GM21367 (cell line): ENCODE results near the gene BSND.
"Not testable (repeated sequence)": the region's sequence is repeated elsewhere in the genome, so short reads cannot be mapped to it uniquely, and the experiment has no call there.

Source experiments
- ATAC-seq: cut with Tn5 transposase; IDR thresholded peaks from one replicate; pipeline ENCODE4 v1.9.1; 2021; ENCODE audit not compliant: unreplicated experiment

BSND gene

DNA sequence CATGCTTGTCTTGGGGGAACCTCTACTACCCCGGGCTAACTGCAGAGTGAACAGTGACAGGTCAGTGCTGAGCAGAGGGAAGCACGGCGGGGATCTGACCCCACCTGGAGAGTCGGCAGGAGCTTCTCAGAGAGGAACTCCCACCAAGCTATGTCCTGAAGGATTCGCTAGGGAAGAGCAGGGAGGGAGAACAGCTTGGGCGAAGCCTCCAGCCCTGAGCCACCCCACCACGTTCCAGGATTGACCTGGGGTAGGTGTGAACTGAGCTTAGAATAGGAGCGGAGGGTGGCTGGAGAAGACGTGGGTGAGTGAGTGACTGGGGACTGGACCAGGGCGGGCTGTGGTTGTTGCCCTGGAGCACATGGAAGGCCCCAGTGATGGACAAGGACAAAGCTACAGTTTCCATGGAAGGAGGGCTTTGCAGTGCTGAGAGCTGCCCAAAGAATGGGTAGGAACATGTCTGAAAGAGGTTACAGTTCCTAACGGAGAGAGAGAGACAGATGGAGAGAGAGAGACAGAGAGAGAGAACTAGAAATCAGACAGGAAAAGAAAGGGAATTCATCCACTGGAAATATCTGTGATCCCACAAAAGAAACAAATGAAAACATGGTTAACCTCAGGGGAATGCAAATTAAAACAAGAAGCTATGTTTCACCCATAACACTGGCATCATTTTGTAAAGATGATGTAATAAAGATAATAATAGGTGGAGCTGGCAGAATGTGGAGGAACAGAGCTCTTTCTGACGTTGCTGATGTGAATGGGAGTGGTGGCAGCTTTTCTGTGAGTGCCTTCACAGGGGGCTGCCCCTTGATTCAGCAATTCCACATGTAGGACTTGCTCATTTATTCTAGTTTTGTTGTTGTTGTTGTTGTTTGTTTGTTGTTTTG is 17.2 kb downstream of the BSND start:
- ATAC-seq, result no peak

DNA sequence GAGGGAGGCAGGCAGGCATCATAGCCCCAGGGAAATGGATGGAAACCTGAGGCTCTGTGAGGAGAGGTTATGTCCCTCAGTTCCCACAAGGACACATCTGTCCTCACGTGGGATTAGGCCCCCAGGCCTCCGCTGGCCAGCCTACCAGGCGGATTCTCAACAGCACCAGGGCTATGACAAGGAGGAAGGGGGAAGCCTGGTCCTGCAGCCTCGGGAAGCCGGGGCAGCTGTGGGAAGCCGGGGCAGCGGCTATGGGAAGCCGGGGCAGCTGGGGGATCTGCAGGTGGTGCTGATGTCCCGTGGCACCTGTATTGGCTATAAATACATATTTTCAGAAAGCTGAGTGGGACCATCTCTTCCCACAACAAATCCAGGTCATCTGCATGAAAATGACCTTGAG is 19.7 kb downstream of the BSND start:
- ATAC-seq, result no peak

- ATAC-seq, result peak; percentile 73
Measured at GRCh38 chr1:55021942-55022546, 23.3 kb downstream of the BSND start.

GRCh38 chr1:55024163-55024562 is 25.4 kb downstream of the BSND start:
- ATAC-seq, result not testable (repeated sequence)

DNA sequence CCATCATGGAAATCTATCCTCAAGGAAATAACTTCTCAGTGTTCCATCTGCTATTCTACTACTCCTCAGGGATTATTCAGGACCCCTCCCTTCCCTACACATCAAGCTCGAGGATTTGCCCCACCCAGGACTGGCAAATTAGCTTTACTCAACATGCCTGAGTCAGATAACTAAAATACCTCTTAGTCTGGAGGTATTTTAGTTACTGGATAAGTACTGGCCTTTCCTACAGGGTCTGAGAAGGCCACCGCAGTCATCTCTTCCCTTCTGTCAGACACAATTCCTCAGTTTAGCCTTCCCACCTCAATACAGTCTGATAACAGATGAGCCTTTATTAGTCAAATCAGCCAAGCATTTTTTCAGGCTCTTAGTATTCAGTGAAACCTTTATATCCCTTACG is 27.9 kb downstream of the BSND start:
- ATAC-seq, result not testable (repeated sequence)

DNA sequence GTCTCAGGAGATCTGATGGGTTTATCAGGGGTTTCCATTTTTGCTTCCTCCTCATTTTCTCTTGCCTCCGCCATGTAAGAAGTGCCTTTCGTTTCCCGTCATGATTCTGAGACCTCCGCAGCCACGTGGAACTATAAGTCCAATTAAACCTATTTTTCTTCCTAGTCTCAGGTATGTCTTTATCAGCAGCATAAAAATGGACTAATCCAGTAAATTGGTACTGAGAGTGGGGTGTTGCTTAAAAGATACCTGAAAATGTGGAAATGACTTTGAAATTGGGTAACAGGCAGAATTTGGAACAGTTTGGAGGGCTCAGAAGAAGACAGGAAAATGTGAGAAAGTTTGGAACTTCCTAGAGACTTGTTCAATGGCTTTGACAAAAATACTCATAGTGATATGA is 32.4 kb downstream of the BSND start:
- ATAC-seq, result not testable (repeated sequence)

GRCh38 chr1:55033265-55033614 is 34.5 kb downstream of the BSND start:
- ATAC-seq, result no peak

DNA sequence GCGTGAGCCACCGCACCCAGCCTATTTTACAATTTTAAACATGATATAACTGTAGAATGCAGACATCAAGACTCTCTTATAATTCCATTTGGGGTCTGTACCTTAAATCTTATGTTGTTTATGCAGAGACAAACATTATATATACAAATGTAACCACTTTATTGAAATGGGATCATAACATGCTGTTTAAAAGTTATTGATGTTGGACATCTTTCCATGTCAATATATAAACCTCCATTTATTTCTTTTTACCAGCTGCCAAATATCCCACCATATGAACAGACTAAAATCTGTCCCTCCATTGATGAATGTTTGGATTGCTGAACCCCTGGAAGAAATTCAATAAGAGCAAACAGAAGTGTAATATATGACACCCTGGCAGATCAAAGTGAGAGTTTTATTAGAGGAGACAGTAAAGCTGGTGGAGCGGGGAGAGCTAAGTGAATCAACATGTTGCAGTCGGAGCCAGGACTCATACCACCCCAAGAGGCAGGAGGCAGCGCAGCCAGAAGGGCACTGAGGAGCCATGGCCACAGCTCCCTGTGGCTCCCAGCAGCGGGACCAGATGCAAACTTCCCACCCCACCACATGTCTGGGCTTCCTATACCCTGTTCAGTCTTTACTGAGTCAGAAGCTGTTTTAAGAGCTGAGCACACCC is 35.9 kb downstream of the BSND start:
- ATAC-seq, result no peak

DNA sequence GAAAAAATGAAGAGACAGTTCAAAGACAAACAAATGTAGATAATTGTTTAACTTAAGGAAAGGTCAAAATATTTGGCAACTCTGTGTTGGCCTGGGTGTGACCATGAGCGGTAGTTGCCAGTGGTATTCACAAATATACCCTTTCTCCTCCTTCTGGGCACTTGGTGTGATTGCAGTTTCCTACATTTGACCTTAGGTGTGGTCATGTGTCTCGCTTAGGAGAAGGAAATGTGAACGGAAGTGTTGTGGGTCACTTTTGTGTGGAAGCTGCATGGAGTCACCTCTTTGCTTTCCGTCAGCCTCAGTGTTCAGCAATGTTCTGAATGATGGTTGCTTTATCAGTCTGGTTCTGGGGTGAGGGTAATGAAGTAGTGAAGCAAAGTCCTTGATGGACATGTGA is 37.2 kb downstream of the BSND start:
- ATAC-seq, result no peak

DNA sequence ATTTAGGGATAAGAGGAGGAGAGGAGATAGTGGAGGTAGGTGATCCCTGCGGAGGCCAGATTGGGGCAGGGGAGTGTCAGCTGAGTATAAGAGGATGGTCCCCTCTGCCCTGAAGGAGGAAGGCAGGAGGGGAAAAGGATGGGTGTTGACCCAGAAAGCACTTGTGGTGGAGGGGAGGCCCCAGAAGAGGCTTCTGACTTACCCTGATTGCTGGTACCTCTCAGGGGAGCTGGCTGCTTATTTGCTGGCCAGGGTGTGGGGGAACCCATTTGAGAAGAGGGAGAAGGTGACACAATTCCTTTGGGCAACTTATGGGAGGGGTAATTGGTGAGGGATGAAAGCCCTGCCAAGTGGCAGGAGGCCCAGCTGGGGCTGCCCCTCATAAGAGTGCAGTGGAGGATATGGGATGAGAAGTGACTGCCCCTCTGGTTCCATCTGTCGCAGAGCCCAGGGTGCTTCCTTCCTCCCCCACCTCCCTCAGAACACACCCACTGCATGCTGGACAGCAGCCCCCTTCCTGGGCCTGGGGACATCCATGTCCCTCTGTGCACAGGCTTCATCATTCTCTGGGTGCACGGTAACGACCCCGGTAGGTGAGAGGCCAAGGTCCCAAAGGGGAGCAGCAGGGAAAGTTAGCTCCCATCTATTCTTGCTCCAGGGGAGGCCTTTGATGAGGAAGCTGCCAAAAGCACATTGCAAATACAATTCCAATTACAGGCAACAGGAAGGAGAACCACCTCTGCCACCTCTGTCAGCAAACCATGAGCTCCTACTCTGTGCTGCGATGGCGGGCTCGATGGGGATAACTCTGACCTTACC is 39.2 kb downstream of the BSND start:
- no peak for ATAC-seq

GRCh38 chr1:55038552-55038838 is 39.8 kb downstream of the BSND start:
- no peak for ATAC-seq

GRCh38 chr1:55038974-55039341 is 40.2 kb downstream of the BSND start:
- ATAC-seq, result no peak

GRCh38 chr1:55039342-55040082 is 40.8 kb downstream of the BSND start, which contains the start of gene PCSK9:
Gene PCSK9 (plus strand): TSS chr1:55039548. CDS start chr1:55039838, 290 bp downstream.
- ATAC-seq, result no peak

DNA sequence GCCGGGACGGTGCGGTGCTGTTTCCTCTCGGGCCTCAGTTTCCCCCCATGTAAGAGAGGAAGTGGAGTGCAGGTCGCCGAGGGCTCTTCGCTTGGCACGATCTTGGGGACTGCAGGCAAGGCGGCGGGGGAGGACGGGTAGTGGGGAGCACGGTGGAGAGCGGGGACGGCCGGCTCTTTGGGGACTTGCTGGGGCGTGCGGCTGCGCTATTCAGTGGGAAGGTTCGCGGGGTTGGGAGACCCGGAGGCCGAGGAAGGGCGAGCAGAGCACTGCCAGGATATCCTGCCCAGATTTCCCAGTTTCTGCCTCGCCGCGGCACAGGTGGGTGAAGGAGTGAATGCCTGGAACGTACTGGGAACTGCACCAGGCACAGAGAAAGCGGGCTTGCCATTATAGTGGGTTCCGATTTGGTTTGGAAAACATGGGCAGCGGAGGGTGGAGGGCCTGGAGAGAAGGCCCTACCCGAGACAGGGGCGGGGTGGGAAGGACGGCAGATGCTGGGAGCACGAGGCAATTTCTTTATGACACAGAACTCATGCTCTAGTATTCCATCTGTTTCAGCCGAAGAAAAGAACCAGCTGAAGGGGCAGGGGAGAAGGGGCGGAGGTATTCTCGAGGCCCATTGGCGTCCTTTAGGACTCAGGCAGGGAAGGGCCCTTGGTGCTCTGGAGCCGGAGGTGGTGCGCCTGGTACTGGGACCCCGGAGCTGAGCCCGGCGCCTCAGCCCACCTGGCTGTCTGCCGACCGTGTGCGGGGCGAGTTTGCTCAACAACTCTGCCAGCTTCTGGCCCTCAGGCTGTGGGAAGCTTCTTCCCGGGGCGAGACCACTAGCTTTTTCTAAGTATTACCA is 41.6 kb downstream of the BSND start:
- no peak for ATAC-seq

GRCh38 chr1:55040933-55041494 is 42.3 kb downstream of the BSND start:
- ATAC-seq, result no peak

- ATAC-seq, result no peak
Measured at GRCh38 chr1:55041613-55042012, 42.9 kb downstream of the BSND start.

DNA sequence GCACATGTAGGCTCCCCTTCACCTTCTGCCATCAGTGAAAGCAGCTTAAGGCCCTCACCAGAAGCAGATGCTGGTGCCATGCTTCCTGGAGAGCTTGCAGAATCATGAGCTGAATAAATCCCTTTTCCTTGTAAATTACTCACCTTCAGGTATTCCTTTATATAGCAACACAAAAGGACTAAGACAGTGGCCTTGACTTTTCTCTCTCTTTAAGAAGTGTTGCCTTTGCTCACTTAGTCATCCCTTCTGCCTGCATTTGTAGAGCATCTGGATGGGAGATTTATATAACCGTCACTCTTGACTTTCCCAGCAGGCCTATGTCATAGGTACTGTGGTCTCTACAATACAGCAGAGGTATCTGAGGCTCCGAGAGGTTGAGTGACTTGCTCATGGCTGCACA is 44.3 kb downstream of the BSND start:
- ATAC-seq, result no peak

- ATAC-seq, result no peak
Measured at GRCh38 chr1:55043726-55044125, 45.0 kb downstream of the BSND start.

DNA sequence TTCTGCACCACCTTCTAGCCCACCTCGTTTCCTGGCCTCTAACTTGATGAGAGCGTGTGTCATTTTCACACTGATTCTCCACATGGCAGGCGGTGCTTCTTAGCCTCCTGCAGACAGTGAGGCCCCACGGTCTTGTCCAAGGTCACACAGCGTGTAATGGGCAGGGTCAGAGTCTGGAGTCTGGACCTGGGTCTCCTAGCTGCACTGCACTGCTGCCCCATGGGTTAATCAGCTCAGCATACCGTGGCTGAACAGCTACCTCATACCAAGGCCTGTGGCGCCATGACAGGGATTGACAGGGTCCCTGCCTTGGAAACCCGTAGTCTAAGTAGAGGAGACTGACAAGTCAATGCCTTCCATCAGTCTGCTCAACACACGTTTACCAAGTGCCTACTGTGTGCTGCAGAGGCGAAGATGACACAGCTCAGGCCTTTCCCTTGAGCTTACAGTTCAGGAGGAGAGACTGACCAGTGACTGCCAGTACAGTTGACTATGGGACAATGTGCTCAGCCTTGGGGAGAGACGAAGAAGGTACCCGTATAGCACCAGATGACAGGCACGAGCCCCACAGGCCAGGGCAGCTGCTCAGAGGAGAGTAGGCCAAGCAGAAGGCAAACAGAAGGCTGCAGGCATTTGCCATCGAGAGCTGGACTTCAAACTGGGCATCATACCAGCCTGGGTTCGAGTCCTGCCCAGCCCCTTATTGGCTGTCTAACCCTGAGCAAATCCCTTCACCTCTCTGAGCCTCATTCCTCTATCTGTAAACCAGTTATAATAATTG is 46.1 kb downstream of the BSND start:
- no peak for ATAC-seq
